ENCODE data around the gene ACOT13. TPM values are rescaled to one million over a fixed set of nuclear protein-coding genes. Genes with fewer than 3 reads are reported as not detected.
"Not testable (repeated sequence)": the region's sequence is repeated elsewhere in the genome, so short reads cannot be mapped to it uniquely, and the experiment has no call there.

The ACOT13 gene
- total RNA-seq, 1 donor from 2014 or later: 11.1 TPM

DNA sequence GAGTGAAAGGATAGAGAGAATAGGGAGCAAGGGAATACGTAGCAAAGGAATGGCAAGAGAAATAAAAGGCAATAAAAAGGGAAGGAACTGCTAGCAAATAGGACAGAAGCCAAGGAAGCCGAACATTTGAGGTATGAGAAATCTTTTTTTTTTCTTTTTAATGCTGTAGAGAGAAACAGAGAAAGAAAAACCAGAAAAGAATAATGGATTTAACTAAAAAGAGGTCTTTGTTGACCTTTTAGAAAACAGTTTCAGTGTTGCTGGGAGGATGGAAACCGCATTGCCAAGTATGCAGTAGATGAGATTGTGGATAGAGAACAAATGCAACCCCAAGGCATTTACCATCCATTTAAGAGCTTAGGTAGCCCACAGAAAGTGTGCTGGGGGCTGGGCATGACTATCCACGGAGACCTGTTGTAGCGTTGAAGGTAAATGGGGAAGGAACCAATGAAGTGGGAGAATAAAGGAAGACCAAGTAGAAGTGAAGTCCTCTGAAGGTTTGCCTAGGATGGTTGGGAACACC lies 75.4 kb downstream of the ACOT13 start:
- no peak for DNase-seq (ENCODE audit: low read depth)
- no peak overlapping the region for H3K4me3 ChIP-seq (ENCODE audit: low read depth, low read length)
- TF ChIP-seq, protein P1, sequence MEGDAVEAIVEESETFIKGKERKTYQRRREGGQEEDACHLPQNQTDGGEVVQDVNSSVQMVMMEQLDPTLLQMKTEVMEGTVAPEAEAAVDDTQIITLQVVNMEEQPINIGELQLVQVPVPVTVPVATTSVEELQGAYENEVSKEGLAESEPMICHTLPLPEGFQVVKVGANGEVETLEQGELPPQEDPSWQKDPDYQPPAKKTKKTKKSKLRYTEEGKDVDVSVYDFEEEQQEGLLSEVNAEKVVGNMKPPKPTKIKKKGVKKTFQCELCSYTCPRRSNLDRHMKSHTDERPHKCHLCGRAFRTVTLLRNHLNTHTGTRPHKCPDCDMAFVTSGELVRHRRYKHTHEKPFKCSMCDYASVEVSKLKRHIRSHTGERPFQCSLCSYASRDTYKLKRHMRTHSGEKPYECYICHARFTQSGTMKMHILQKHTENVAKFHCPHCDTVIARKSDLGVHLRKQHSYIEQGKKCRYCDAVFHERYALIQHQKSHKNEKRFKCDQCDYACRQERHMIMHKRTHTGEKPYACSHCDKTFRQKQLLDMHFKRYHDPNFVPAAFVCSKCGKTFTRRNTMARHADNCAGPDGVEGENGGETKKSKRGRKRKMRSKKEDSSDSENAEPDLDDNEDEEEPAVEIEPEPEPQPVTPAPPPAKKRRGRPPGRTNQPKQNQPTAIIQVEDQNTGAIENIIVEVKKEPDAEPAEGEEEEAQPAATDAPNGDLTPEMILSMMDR (IDR thresholded peaks at IDR 0.05; ENCODE audit: insufficient read depth, low read length, severe bottlenecking): no peak
- no peaks in the 10 kb centered on the region for H3K27me3 ChIP-seq (ENCODE audit: control insufficient read depth, insufficient read depth, low read length)
- no peaks in the 10 kb centered on the region for H3K36me3 ChIP-seq (ENCODE audit: control insufficient read depth, insufficient read depth, low read length)
- FAIRE-seq: no peak

- Histone ChIP-seq H3K36me3 (ENCODE audit: control insufficient read depth, insufficient read depth, low read length) (no peaks in the 10 kb centered on the region), H3K4me3 (ENCODE audit: low read depth, low read length) (no peak overlapping the region), H3K27me3 (ENCODE audit: control insufficient read depth, insufficient read depth, low read length) (no peaks in the 10 kb centered on the region)
- peak; percentile 72 for FAIRE-seq
- TF ChIP-seq, protein P1 (IDR thresholded peaks at IDR 0.05; ENCODE audit: insufficient read depth, low read length, severe bottlenecking): no peak
- peak; percentile 99 for DNase-seq (ENCODE audit: low read depth)
Measured at GRCh38 chr6:24743265-24743943, 76.5 kb downstream of the ACOT13 start.

- Histone ChIP-seq H3K27me3 (ENCODE audit: control insufficient read depth, insufficient read depth, low read length) (no peaks in the 10 kb centered on the region), H3K4me3 (ENCODE audit: low read depth, low read length) (no peak overlapping the region), H3K36me3 (ENCODE audit: control insufficient read depth, insufficient read depth, low read length) (no peaks in the 10 kb centered on the region)
- FAIRE-seq (no peak), DNase-seq (ENCODE audit: low read depth) (no peak)
- TF ChIP-seq, protein P1 (IDR thresholded peaks at IDR 0.05; ENCODE audit: insufficient read depth, low read length, severe bottlenecking): no peak
Measured at GRCh38 chr6:24743944-24744335, 77.1 kb downstream of the ACOT13 start.

DNA sequence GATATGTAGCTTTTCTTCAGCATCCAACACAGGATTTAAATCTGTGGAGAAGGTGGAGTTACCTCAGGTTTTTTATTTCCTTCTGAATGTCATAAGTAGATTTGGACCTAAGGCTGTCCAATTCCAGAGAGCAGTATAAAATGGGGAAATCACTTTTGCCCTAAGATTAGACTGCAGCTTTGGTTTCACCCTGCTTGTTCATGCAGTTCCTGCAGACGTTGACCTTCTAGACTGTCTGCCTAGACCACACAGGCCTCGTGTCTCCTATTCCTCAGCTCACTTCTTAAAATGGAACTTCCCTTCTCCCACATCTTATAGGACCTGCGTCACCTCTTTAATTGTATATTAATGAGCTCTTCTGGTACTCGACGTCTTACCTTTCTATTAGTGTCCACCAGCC lies 78.0 kb downstream of the ACOT13 start:
- H3K4me3 ChIP-seq (ENCODE audit: low read depth, low read length): no peak overlapping the region
- TF ChIP-seq, protein P1 (IDR thresholded peaks at IDR 0.05; ENCODE audit: insufficient read depth, low read length, severe bottlenecking): no peak
- FAIRE-seq (no peak), DNase-seq (ENCODE audit: low read depth) (no peak)
- H3K36me3 ChIP-seq (ENCODE audit: control insufficient read depth, insufficient read depth, low read length): no peaks in the 10 kb centered on the region
- H3K27me3 ChIP-seq (ENCODE audit: control insufficient read depth, insufficient read depth, low read length): no peaks in the 10 kb centered on the region

- H3K27me3 ChIP-seq (ENCODE audit: control insufficient read depth, insufficient read depth, low read length): no peaks in the 10 kb centered on the region
- TF ChIP-seq, protein P1 (IDR thresholded peaks at IDR 0.05; ENCODE audit: insufficient read depth, low read length, severe bottlenecking): no peak
- H3K4me3 ChIP-seq (ENCODE audit: low read depth, low read length): no peak overlapping the region
- DNase-seq (ENCODE audit: low read depth): no peak
- FAIRE-seq: no peak
- H3K36me3 ChIP-seq (ENCODE audit: control insufficient read depth, insufficient read depth, low read length): no peaks in the 10 kb centered on the region
Measured at GRCh38 chr6:24749297-24749696, 82.4 kb downstream of the ACOT13 start.

DNA sequence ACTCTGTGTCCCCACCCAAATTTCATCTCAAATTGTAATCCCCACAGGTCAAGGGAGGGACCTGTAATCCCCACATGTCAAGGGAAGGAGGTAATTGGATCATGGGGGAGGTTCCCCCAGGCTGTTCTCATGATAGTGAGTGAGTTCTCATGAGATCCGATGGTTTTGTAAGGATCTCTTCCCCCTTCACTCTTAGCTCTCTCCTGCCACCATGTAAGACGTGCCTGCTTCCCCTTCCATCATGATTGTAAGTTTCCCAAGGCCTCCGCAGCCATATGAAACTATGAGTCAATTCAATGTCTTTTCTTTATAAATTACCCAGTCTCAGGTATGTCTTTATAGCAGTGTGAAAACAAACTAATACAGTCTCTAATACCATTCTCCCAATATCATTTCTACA lies 84.0 kb downstream of the ACOT13 start:
- DNase-seq (ENCODE audit: low read depth); H3K27me3 ChIP-seq (ENCODE audit: control insufficient read depth, insufficient read depth, low read length); H3K4me3 ChIP-seq (ENCODE audit: low read depth, low read length); FAIRE-seq; H3K36me3 ChIP-seq (ENCODE audit: control insufficient read depth, insufficient read depth, low read length): not testable (repeated sequence)

Data from bronchial epithelial cell (primary cell).